GM04504 (cell line): ENCODE measurements around the gene ARHGEF1.

Experiments used
- DNase-seq: peaks from one replicate; pipeline ENCODE4 v3.0.0-alpha.2; 2012; ENCODE audit warnings: low read depth

Gene ARHGEF1

DNA sequence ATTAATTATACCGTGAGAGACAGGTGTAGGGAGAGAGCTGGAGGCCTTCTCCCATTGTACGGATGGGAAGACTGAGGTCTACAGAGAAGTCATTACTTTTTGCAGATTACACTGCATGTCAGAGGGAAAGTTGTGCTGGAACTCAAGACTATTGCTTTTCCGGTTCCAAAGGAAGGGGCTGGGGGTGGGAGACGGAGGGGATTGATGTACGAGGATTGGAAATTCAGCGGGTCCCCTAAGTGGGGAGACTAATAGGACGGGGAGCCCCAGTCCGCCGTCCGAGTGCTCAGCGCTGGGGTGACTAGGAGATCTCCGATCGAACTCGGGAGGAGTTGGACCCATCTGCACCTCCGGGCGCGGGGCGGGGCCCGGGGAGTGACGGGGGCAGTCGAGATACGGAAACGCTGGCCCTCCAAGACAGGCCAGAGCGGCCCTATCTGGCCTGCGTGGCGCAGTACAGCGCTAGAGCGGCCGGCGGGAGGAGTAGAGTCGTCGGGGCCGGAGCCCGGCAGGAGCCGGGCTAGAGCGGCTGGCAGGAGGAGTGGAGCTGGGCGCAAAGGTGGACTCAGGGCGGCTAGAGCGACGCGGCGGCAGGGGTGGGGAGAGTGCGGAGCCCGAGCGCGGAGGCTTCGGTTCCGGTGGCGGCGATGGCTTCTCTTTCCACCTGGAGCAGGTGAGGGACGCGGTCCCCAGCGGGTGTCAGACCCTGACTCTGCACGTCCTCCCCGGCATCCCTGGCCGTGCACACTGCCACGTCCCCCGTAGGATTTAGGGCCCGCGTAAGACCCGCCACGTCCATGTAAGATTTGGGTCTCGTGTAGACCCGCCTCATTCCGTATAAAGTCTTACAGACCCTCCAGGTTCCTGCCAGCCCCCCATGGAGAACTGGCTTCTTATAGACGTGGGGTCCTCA, 1.1 kb downstream of the ARHGEF1 start:
- peak; percentile 90 for DNase-seq

DNA sequence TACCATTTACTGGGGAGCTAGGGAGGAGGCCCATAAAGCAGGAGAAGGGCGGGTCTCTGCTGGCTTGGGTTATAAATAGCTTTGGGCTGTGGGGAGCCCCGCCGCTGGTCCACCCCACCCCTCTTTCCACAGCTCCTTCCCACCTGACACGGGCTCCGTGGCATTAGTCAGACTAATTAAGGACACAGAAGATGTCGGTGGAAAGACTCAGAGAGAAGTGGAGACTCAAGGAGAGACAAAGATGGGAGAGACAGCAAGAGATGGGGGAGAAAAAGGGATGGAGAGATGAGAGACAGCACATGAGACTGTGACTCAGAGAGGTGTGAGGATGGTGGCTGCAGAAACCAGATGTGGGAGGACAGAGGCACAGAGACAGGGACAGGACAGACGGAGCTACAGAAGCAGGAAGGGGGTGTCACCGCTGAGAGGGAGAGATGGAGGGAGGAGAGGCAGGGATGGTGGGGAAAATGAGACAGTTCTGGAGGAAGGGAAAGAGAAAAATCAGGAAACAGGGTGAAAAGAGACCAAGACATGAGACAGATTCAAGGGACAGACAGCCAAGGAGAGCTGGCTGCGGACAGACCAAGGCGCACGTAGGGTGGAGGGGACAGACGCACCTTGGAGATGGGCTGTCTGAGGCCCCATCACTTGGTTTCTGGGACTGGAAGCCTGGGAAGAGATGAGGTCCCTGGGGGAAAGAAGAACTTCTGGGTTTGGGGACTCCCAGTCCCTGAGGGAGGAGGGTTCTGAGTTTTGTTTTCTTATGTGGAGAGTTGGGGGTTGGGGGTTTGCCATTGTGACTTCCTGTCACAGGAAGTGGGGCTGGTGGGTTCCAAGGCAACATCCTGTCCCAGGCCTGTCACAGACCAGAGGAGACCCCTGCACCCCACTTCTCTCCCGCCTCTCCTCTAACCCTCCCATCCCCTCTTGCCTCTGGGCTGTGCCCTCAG, 4.1 kb downstream of the ARHGEF1 start:
- no peak for DNase-seq

DNA sequence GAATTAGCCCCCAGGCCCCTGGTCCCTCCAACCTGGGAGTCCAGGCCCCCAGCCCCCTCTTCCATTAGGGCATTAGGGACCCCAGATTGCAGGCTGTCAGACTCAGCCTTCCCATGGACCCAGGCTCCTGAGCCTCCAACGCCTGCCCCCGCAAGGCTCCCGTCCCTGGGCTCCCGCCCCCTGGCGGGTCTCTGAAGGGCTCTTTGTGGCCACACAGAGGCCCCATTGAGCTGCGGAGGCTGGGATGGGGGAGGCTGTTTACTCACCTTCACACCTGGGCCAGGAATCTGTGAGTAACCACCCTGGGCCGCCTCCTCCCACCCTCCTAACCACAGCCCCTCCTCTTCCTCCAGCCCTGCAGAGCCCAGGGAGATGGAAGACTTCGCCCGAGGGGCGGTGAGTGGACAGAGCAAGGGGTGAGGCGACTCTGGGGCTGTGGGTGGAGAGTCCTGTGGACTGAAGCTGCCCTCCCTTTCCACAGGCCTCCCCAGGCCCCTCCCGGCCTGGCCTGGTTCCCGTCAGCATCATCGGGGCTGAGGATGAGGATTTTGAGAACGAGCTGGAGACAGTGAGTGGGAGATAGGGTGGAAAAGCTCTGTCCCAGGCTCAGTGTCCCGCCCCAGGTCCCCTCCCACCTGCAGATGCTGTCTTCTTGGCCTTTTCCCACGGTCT, 4.9 kb downstream of the ARHGEF1 start:
- no peak for DNase-seq

DNA sequence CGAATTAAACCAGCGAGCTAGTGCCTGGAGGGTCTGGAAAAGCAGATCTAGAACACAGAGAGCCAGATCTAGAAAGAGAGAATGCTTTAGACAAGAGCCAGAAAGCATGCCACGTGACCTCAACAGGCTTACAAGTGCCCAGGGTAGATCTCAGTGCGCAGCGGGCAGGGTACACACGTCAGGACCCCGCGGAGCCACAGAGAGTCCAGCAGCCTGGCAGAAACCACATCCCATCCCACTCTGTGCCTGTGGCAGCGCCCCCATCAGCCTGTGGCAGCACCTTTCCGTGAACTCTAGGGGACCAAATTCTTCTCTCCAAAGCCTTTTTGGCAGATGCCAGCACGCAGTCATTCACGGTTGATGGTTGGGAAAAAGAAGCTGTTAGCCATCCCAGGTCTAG, 5.9 kb downstream of the ARHGEF1 start:
- no peak for DNase-seq

DNA sequence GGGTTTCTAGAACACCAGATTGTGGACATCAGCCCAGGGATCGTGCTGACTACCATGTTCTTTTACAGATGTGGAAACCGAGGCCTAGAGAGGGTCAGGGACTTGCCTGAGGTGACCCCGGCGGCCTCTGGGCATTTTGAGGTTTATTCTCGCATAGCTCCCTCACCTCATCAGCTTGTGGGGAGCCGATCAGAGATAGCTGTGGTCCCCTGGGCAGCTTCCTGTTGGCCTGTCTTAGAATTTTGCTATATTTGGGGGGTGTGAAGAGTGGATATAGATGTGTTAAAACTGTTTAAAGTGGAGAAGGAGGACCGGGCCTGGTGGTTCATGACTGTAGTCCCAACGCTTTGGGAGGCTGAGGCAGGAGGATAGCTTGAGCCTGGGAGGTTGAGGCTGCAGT, 6.9 kb downstream of the ARHGEF1 start:
- DNase-seq, result no peak

DNA sequence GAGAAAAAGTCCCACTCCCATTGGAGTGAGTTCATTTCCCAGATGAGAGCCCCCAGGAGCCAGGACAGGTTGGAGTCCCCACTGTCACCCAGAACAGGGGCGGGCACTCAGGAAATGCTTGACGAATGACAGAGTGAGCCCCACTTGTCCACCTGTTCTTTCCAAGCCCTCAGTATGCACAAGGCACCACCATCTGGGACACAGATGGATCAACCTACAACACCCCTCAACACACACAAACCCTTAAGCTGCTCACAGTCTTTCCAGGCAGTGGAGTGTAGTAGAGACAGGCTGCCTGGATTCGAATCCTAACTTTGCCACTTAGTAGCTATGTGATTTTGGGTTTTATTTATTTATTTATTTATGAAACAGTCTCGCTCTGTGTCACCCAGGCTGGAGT, 8.0 kb downstream of the ARHGEF1 start:
- DNase-seq, result no peak

DNA sequence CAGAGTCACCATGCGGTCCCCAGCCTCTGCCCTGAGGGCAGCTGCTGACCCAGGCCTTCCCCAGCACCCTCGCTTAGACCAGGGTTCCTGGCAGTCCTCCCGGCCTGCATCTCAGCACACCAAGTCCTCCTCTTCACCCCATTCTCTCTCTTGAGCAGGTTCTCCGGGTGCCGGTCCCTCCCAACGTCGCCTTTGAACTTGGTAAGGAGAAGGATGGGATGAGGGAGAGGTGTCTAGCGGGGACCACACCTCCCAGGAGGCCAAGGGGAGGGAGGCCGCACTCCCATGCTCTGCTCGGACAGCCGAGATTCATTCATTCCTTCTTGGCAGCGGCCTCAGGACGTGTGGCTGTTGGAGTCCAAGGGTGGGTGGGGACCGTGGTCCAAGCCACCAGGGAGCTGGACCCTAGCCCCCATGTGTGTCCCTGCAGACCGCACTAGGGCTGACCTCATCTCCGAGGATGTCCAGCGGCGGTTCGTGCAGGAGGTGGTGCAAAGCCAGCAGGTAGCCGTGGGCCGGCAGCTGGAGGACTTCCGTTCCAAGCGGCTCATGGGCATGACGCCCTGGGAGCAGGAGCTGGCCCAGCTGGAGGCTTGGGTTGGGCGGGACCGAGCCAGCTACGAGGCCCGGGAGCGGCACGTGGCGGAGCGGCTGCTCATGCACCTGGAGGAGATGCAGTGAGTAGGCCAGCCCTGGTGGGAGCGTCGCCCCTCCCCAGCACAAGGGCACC, 9.4 kb downstream of the ARHGEF1 start:
- no peak for DNase-seq

DNA sequence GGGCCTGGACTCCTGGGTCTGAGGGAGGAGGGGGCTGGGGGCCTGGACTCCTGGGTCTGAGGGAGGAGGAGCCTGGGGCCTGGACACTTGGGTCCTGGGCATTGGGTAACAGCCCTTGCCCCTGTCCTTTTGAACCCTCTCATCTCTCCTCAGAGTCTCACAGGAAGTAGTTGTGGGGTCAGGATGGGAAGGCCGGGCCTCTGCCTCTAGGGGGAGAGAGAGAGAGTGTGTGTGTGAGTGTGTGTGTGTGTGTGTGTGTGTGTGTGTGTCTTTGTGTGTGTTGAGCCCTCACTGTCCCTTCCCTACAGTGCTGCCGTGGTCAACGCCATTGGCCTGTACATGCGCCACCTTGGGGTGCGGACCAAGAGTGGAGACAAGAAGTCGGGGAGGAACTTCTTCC, 10.9 kb downstream of the ARHGEF1 start:
- no peak for DNase-seq

DNA sequence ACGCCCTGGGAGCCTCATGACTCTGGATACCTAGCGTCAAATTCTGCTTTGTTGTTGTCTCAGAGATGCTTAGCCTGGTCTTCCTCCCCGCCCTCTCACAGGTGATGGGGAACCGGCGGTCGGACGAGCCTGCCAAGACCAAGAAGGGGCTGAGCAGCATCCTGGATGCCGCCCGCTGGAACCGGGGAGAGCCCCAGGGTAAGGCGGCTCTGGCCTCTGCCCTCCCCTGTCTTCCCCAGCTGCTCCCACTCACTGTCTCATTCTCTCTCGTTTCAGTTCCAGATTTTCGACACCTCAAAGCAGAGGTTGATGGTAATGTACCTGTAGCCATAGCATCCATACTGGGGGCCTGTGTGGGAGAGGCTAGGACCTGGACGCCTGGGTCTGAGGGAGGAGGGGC, 11.4 kb downstream of the ARHGEF1 start:
- DNase-seq, result no peak

DNA sequence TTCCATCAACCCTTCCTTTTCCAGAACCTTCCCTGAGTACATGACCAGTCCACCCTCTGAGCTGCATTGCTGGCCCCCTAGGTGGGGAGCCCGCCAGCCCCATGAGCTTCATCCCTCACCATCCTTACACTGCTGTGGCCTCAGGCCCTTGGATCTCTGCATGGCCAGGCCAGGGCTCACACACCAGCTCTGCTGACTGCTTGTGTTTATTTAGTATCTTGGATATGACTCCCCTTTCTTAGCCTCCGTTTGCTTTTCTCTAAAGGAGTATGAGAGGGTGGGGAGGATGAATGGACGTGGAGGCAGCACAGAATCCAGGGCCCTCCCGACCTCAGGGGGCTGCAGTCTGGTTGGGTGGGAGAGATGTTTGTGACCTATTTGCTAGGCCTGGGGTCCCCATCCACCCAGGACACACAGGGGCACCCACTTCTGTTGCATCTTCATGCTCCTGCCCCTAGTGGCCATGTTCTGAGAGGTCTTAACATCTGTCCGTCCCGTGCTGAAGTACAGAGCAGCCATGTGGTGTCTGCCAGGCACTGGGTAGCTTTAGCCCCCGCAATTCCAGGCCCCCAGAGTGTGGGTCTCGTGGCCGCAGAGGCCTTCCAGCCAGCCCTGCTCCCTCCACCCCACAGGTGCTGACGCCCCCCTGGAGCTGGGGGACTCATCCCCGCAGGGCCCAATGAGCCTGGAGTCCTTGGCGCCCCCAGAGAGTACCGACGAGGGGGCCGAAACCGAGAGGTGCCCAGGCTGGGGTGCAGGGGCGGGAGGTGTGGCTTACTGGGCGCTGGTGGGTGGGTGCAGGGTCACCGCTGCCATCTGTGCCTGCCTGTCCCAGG, 13.0 kb downstream of the ARHGEF1 start:
- DNase-seq, result no peak

DNA sequence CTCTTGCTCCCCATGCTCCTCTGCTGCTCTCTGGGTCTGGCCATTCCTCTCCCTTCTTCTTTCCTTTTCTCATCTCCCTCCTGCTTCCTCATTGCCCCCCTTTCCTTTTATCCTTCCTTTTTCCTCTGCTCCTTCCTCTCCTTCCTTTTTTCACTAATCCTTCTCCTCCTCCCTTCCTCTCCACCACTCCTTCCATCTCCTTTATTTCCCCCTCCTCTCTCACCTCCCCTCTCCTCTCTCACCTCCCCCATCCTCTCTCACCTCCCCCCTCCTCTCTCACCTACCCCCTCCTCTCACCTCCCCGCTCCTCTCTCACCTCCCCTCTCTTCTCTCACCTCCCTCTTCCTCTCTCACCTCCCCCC, 13.6 kb downstream of the ARHGEF1 start:
- no peak for DNase-seq

DNA sequence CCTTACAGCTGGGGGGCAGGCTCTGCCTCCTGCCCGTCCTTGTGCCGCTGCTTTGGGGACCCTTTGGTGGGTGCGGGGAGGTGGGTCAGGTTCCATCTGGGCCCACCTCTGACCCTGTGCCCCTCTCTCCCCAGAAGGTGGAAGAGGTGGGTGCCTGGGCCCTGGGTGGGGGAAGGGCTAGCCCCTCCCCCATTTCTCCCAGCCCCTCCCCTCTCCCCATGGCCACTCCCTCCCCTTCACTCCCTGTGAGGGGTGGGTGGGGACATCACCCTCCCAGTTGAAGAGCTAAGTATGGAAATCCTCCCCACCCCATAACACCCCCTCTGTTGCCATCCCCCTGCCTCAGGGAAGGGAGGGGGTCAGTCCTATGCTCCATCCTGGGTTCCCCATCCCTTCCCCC, 14.2 kb downstream of the ARHGEF1 start:
- no peak for DNase-seq

DNA sequence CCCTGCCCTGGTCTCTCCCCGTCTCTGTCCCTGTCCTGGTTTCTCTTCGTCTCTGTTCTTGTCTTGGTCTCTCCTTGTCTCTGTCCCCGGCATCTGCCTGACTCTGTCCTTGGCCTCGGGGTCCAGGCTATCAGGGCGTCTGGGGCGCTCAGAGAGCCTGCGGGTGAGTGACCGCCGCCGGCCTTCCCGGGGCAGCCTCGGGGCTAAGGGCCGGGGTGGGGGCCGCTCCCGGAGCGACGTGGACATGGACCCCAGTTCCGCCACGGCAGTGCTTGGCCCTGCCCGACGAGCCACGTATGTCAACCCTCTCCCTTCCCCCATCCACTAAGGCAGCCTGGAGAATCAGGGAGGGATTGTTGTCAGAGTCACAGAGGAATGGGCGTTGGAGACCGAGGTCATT, 14.8 kb downstream of the ARHGEF1 start:
- no peak for DNase-seq

DNA sequence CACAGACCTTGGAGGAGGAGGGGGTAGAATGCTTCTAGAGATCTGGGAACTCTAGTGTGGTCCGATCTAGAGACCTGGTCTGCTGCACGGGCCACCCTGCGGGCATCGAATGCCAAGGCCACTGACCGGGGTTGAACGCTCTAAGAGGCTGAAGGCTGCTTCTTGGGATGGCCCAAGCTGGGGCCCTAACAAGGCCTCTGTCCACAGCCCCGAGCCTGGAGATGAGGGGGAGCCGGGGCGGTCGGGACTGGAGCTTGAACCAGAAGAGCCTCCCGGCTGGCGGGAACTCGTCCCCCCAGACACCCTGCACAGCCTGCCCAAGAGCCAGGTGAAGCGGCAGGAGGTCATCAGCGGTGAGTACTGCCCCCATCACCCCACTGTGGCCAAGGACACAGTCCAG, 15.3 kb downstream of the ARHGEF1 start:
- DNase-seq, result no peak

DNA sequence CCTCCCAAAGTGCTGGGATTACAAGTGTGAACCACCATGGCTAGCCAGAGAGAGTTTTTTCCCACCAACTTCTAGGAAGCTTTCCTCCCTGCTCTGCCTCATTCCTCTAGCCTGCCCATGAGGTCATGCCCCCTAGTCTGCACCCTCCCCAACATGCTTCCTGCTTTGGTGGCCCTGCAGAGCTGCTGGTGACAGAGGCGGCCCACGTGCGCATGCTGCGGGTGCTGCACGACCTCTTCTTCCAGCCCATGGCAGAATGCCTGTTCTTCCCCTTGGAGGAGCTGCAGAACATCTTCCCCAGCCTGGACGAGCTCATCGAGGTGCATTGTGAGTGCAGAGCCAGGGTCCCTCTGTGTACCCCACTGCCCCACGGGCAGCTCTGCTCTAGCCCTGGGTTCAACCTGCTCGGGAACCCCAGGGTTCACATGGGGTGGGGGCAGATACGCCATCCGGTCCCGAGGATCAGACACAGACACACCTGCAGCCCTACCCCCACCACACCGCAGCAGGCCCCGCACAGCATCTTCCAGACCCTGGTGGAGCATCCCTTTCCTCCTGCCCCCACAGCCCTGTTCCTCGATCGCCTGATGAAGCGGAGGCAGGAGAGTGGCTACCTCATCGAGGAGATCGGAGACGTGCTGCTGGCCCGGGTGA, 18.9 kb downstream of the ARHGEF1 start:
- no peak for DNase-seq

DNA sequence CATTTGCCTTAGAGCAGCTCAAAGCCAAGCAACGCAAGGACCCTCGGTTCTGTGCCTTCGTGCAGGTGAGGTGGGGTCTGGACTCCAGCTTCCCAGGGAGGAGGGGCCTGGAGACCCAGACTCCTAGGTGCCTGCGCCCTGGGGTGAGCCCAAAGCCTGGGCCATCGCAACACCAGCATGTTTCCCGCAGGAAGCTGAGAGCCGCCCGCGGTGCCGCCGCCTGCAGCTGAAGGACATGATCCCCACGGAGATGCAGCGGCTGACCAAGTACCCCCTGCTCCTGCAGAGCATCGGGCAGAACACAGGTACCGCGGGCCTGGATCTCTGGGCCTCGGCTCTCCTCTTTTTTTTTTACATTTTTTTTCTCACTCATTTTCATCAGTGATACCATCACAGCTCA, 19.6 kb downstream of the ARHGEF1 start:
- no peak for DNase-seq

DNA sequence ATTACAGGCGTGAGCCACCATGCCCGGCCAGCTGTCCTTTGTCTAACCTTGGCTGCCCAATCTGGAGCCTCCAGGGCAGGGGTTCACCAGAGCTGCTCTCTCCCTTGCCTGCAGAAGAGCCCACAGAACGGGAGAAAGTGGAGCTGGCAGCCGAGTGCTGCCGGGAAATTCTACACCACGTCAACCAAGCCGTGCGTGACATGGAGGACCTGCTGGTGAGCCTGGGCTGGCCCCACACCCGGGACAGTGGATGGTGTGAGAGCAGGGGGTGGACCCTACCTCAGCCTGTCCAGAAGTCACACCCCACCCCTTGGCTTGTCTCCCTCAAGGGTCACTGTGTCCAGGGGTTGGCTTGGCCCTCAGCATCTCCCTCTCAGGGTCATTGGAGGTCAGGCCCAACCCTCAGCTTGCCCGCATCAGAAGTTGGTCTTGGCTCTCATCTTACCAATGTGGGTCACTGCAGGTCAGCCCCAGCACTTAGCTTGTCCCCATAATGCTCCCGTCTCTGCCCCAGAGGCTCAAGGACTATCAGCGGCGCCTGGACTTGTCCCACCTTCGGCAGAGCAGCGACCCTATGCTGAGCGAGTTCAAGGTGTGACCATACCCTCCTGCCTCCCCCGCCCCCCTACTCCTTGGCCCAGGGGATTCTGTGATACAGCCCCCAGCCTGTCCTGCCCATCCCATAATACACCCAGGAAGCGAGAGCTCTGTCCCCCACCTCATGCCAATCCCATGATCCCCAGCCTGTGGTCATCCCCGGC, 20.4 kb downstream of the ARHGEF1 start:
- DNase-seq, result no peak

DNA sequence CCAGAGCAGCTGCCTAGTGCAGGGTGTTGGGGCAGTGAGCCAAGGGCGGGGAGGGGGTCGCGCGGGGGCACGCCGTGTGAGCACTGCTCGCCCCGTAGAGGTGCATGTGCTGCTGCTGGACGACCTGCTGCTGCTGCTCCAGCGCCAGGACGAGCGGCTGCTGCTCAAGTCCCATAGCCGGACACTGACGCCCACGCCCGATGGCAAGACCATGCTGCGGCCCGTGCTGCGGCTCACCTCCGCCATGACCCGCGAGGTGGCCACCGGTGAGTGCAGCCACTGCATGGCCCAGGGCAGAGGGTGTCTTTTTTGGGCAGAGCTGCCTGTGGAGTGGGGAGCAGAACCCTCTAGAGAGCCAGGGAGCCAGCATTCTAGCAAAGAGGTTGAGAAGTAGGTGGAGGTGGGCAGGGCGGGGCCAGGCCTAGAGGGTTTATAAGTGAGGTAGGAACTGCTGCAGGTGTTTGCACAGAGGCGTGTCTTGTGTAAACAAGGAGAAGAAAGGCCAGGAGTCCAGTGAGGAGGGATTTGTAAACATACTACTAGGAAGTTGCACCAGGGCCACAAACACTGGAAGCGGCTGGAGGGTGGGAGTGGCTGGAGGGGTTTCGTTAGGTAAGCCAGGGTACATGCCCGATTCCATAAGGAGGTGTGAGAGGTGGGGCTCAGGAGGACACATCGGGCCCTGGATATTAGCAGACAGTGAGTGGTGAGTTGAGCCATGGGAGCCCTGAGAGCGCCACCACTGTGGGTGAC, 21.3 kb downstream of the ARHGEF1 start:
- DNase-seq, result no peak
